Effector memory CD8-positive, alpha-beta T cell (primary cell): Measurements from ENCODE around the gene SRPK3.

Experiments
- ATAC-seq: fragments of 150-1000 bp; cut with Tn5 transposase; replicated peaks from 2 replicates; pipeline ENCODE4 v1.10.0; 2021; ENCODE audit warnings: mild to moderate bottlenecking, moderate library complexity
- DNase-seq, 3 experiments: peaks; one replicate each; pipeline ENCODE4 v3.0.0; 2021
- H3K27ac Mint-ChIP-seq, 2 donors: one replicate each; pipeline ENCODE4 v1.8.0; 2022; ENCODE audit warnings: mild to moderate bottlenecking in 2 of 2, mixed read lengths in 2 of 2, moderate library complexity in 2 of 2
- H3K27me3 Mint-ChIP-seq, 2 donors: one replicate each; pipeline ENCODE4 v1.8.0; 2022; ENCODE audit warnings: mixed read lengths in 2 of 2
- H3K36me3 Mint-ChIP-seq: one replicate; pipeline ENCODE4 v1.8.0; 2022; ENCODE audit warnings: mild to moderate bottlenecking, moderate library complexity, mixed read lengths; ENCODE audit not compliant: insufficient read depth
- H3K4me1 Mint-ChIP-seq, 2 donors: one replicate each; pipeline ENCODE4 v1.8.0; 2022; ENCODE audit warnings: low read depth in 2 of 2, mixed read lengths in 2 of 2
- H3K4me3 Mint-ChIP-seq, 2 donors: one replicate each; pipeline ENCODE4 v1.8.0; 2022; ENCODE audit warnings: mild to moderate bottlenecking in 2 of 2, mixed read lengths in 2 of 2, moderate library complexity in 2 of 2
- H3K9me3 Mint-ChIP-seq, 2 donors: one replicate each; pipeline ENCODE4 v1.8.0; 2022; ENCODE audit warnings: mixed read lengths in 2 of 2

Gene SRPK3

GRCh38 chrX:153778181-153778580 lies 2.7 kb upstream of the SRPK3 start:
- Mint-ChIP-seq H3K4me3 (no peak overlapping the region), H3K27ac (no peak overlapping the region), H3K27me3 (peaks cover 7 to 13% of the 10 kb centered on the region in 2 donors), H3K4me1 (peaks cover 0 to 6% of the 10 kb centered on the region in 2 donors), H3K36me3 (no peaks in the 10 kb centered on the region), H3K9me3 (no peaks in the 10 kb centered on the region)
- DNase-seq = no peak
- ATAC-seq = no peak

- Mint-ChIP-seq H3K9me3 (no peaks in the 10 kb centered on the region), H3K36me3 (peaks cover 3% of the 10 kb centered on the region), H3K4me3 (no peak overlapping the region), H3K4me1 (peaks cover 0 to 6% of the 10 kb centered on the region in 2 donors), H3K27ac (no peak overlapping the region), H3K27me3 (peaks cover 7 to 13% of the 10 kb centered on the region in 2 donors)
- DNase-seq (no peak), ATAC-seq (no peak)
Measured at GRCh38 chrX:153778684-153779101, 2.1 kb upstream of the SRPK3 start.

GRCh38 chrX:153779891-153780677 lies 757 bp upstream of the SRPK3 start:
- H3K36me3 Mint-ChIP-seq = peaks cover 3% of the 10 kb centered on the region
- H3K27me3 Mint-ChIP-seq = peaks cover 7 to 13% of the 10 kb centered on the region in 2 donors
- H3K27ac Mint-ChIP-seq = no peak overlapping the region
- DNase-seq = no peak
- no peak overlapping the region for H3K4me3 Mint-ChIP-seq
- H3K9me3 Mint-ChIP-seq = no peaks in the 10 kb centered on the region
- H3K4me1 Mint-ChIP-seq = peaks cover 0 to 6% of the 10 kb centered on the region in 2 donors
- ATAC-seq = no peak

- Mint-ChIP-seq H3K27ac (no peak overlapping the region), H3K9me3 (no peaks in the 10 kb centered on the region), H3K27me3 (peaks cover 7 to 13% of the 10 kb centered on the region in 2 donors), H3K4me1 (peaks cover 0 to 6% of the 10 kb centered on the region in 2 donors), H3K4me3 (no peak overlapping the region), H3K36me3 (peaks cover 8% of the 10 kb centered on the region)
- DNase-seq = no peak
- ATAC-seq = no peak
Measured at GRCh38 chrX:153781428-153782047, 697 bp downstream of the SRPK3 start.

GRCh38 chrX:153782313-153782712 lies 1.5 kb downstream of the SRPK3 start:
- H3K4me3 Mint-ChIP-seq = no peak overlapping the region
- DNase-seq = no peak
- no peak overlapping the region for H3K27ac Mint-ChIP-seq
- peaks cover 10% of the 10 kb centered on the region for H3K36me3 Mint-ChIP-seq
- H3K4me1 Mint-ChIP-seq = peaks cover 0 to 6% of the 10 kb centered on the region in 2 donors
- no peak for ATAC-seq
- H3K9me3 Mint-ChIP-seq = no peaks in the 10 kb centered on the region
- H3K27me3 Mint-ChIP-seq = peaks cover 7 to 13% of the 10 kb centered on the region in 2 donors

GRCh38 chrX:153782871-153783270 lies 2.0 kb downstream of the SRPK3 start:
- peaks cover 14% of the 10 kb centered on the region for H3K36me3 Mint-ChIP-seq
- H3K9me3 Mint-ChIP-seq = no peaks in the 10 kb centered on the region
- H3K27ac Mint-ChIP-seq = no peak overlapping the region
- no peak overlapping the region for H3K4me3 Mint-ChIP-seq
- H3K4me1 Mint-ChIP-seq = peaks cover 0 to 6% of the 10 kb centered on the region in 2 donors
- H3K27me3 Mint-ChIP-seq = peaks cover 7 to 13% of the 10 kb centered on the region in 2 donors
- ATAC-seq (no peak), DNase-seq (no peak)

DNA sequence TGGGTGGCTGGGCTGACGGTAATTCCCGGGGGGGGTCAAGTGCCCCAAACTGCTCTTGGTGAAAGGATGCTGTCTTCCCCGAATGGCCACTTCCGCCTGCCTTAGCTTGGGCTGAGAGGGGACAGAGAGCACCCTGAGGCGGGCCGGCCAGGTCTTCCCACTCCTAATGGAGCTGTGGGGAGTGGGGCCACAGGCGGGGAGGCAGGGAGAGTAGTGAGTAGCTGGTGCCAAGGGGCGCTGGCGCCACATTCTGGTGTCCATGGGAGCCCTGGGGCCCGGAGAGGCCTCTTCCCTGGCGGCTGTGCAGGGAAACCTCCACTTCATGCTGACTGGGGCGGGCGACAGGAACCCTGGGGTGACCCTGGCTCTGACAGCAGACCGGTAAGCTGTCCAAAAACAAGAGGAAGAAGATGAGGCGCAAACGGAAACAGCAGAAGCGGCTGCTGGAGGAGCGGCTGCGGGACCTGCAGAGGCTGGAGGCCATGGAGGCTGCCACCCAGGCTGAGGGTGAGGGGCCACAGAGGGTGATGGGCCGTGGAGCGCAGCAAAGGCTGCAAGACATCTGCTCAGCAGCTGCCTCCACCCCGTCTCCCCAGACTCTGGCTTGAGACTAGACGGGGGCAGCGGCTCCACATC lies 2.7 kb downstream of the SRPK3 start:
- DNase-seq = no peak
- Mint-ChIP-seq H3K9me3 (no peaks in the 10 kb centered on the region), H3K27ac (no peak overlapping the region), H3K4me3 (no peak overlapping the region), H3K36me3 (peaks cover 14% of the 10 kb centered on the region), H3K27me3 (peaks cover 7 to 13% of the 10 kb centered on the region in 2 donors), H3K4me1 (peaks cover 0 to 6% of the 10 kb centered on the region in 2 donors)
- no peak for ATAC-seq

- H3K36me3 Mint-ChIP-seq = peaks cover 14% of the 10 kb centered on the region
- no peak overlapping the region for H3K27ac Mint-ChIP-seq
- no peak for ATAC-seq
Measured at GRCh38 chrX:153784325-153784967, 3.6 kb downstream of the SRPK3 start.

GRCh38 chrX:153786669-153787068 lies 5.8 kb downstream of the SRPK3 start:
- H3K9me3 Mint-ChIP-seq = no peaks in the 10 kb centered on the region
- DNase-seq (no peak), ATAC-seq (no peak)
- no peak overlapping the region for H3K4me3 Mint-ChIP-seq
- H3K27me3 Mint-ChIP-seq = no peaks in the 10 kb centered on the region
- H3K36me3 Mint-ChIP-seq = peaks cover 20% of the 10 kb centered on the region
- H3K4me1 Mint-ChIP-seq = no peaks in the 10 kb centered on the region
- H3K27ac Mint-ChIP-seq = no peak overlapping the region

More at GRCh38 chrX:153784325-153784967, 3.6 kb downstream of the SRPK3 start:
- Mint-ChIP-seq H3K4me3 (no peak overlapping the region), H3K9me3 (no peaks in the 10 kb centered on the region), H3K27me3 (peaks cover 7 to 12% of the 10 kb centered on the region in 2 donors), H3K4me1 (peaks cover 0 to 6% of the 10 kb centered on the region in 2 donors)
- DNase-seq = no peak

DNA sequence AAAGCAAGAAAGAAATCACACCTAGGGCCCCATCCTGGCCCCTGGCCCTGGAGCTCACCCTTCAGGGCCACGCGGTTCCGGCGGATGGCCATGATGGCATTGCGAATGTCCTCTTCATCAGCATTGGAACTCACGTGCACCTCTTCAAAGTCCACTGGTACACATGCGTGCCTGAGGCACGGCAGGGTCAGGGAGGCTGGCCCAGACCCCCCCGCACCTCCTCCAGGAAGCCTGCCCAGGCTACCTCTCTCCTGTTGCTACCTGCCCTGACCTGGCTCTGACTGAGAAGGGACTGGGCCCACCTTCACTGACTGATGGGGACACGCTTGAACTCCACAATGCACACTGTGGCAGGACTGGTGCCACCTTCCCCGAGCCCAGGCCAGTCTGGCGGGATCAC lies 8.8 kb downstream of the SRPK3 start:
- DNase-seq = no peak
- peaks cover 28% of the 10 kb centered on the region for H3K36me3 Mint-ChIP-seq
- no peaks in the 10 kb centered on the region for H3K27me3 Mint-ChIP-seq
- no peak overlapping the region for H3K4me3 Mint-ChIP-seq
- H3K4me1 Mint-ChIP-seq = peaks cover 6 to 7% of the 10 kb centered on the region in 2 donors
- no peak for ATAC-seq
- no peaks in the 10 kb centered on the region for H3K9me3 Mint-ChIP-seq
- no peak overlapping the region for H3K27ac Mint-ChIP-seq

DNA sequence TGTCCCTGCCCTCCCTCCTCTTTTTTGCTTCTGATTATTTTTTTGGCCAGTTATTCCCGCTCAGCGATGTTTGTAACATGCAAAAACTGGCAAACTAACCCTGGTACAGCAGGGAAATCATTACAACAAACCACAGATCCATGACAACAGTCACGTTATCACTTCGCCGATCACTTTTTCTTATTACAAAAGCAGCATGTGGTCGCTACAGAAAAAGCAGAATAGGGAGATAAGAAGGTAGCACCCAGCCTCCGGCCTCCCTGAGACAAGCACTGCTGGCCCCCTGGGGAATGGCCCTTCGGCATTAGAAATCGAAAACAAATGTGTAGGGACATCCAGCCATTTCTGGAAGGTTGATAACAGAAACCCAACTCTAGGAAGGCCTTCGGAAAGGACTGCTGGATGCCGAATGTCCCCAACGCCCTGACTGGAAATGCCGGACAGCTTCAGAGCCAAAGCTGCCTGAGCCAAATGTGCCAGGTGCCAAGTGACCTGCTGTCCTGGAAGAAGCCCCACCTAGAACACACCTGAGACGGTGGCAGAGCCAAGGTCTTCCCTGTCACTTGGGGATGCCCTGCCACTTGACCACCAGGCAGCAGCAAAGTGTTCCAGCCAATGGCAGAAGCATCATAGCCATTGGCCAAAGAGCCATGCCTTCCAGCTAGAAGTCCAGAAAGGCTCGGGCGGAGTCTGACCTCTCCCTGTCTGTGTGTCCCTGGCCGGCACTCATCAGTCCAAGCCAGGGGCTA lies 10.4 kb downstream of the SRPK3 start:
- Mint-ChIP-seq H3K27me3 (no peaks in the 10 kb centered on the region), H3K9me3 (no peaks in the 10 kb centered on the region), H3K36me3 (peaks cover 31% of the 10 kb centered on the region), H3K27ac (no peak overlapping the region), H3K4me1 (peaks cover 15 to 18% of the 10 kb centered on the region in 2 donors), H3K4me3 (no peak overlapping the region)
- DNase-seq (no peak), ATAC-seq (no peak)

GRCh38 chrX:153792368-153792767 lies 11.5 kb downstream of the SRPK3 start:
- Mint-ChIP-seq H3K27ac (no peak overlapping the region), H3K27me3 (no peaks in the 10 kb centered on the region), H3K36me3 (peaks cover 27% of the 10 kb centered on the region), H3K9me3 (no peaks in the 10 kb centered on the region), H3K4me1 (peaks cover 17 to 19% of the 10 kb centered on the region in 2 donors), H3K4me3 (no peak overlapping the region)
- DNase-seq = no peak
- no peak for ATAC-seq

DNA sequence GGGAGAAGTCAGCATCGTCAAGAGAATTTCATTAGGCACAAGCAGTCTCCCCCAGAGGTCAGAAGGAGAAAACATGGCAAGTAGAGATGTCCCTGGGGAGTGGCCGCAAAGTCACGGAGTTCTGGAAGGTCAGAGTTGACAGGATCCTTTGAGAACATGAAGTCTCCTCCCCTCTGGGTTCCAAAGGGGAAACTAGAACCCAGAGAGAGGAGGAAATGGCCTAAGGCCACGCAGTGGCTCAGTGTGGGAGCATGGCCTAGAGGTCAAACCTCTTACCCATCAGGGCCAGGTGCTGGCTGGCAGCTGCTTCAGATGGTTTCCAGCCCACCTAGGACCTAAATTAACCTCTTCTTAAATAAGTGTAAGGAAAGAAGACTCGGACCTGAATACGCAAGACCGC lies 12.4 kb downstream of the SRPK3 start:
- peaks cover 24% of the 10 kb centered on the region for H3K36me3 Mint-ChIP-seq
- peaks cover 17 to 22% of the 10 kb centered on the region in 2 donors for H3K4me1 Mint-ChIP-seq
- H3K9me3 Mint-ChIP-seq = no peaks in the 10 kb centered on the region
- no peaks in the 10 kb centered on the region for H3K27me3 Mint-ChIP-seq
- ATAC-seq (no peak), DNase-seq (no peak)
- H3K4me3 Mint-ChIP-seq = peak overlapping the region; percentile 84 to 91
- peak overlapping the region; percentile 95 to 97 for H3K27ac Mint-ChIP-seq
